ENCODE measurements around the gene ATRX.

GRCh38 chrX:77740376-77740905 is 45.6 kb downstream of the ATRX start:
- TF ChIP-seq, protein P1, sequence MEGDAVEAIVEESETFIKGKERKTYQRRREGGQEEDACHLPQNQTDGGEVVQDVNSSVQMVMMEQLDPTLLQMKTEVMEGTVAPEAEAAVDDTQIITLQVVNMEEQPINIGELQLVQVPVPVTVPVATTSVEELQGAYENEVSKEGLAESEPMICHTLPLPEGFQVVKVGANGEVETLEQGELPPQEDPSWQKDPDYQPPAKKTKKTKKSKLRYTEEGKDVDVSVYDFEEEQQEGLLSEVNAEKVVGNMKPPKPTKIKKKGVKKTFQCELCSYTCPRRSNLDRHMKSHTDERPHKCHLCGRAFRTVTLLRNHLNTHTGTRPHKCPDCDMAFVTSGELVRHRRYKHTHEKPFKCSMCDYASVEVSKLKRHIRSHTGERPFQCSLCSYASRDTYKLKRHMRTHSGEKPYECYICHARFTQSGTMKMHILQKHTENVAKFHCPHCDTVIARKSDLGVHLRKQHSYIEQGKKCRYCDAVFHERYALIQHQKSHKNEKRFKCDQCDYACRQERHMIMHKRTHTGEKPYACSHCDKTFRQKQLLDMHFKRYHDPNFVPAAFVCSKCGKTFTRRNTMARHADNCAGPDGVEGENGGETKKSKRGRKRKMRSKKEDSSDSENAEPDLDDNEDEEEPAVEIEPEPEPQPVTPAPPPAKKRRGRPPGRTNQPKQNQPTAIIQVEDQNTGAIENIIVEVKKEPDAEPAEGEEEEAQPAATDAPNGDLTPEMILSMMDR (IDR thresholded peaks at IDR 0.05; ENCODE audit: low read depth, low read length, poor library complexity, severe bottlenecking), result no peak
- no peak for TF ChIP-seq EZH2phosphoT487 (IDR thresholded peaks at IDR 0.05; ENCODE audit: borderline replicate concordance, low read length)

Measured in DOHH2 (cell line).